Smooth muscle cell (in vitro differentiated cells): ENCODE measurements around the gene DNAJC7. TPM values are rescaled to one million over a fixed set of nuclear protein-coding genes. Genes with fewer than 3 reads are reported as not detected.

Source experiments
- DNase-seq: peaks from one replicate; lab custom pipeline; 2025; ENCODE audit not compliant: unreplicated experiment; lab: John Stamatoyannopoulos, UW
- H2AFZ ChIP-seq: fragments of 200-600 bp; sonication (generic); 2 replicates; pipeline ENCODE4 v1.6.0; 2016; ENCODE audit warnings: antibody characterized with exemption, low read depth, mild to moderate bottlenecking
- H3F3A ChIP-seq: fragments of 200-600 bp; sonication (generic); 2 replicates; pipeline ENCODE4 v1.6.0; 2017; ENCODE audit warnings: antibody characterized with exemption, low read depth
- H3K27ac ChIP-seq: fragments of 200-600 bp; sonication (generic); 2 replicates; pipeline ENCODE4 v1.5.1; 2016; ENCODE audit warnings: low read depth, mild to moderate bottlenecking
- H3K27me3 ChIP-seq: fragments of 200-600 bp; sonication (generic); 2 replicates; pipeline ENCODE4 v1.6.1; 2016; ENCODE audit warnings: low read depth, mild to moderate bottlenecking
- H3K36me3 ChIP-seq: fragments of 200-600 bp; sonication (generic); 2 replicates; pipeline ENCODE4 v1.5.1; 2016; ENCODE audit warnings: low read depth
- H3K4me1 ChIP-seq: fragments of 200-600 bp; sonication (generic); 2 replicates; pipeline ENCODE4 v1.5.1; 2016; ENCODE audit warnings: low read depth
- H3K4me2 ChIP-seq: fragments of 200-600 bp; sonication (generic); 2 replicates; pipeline ENCODE4 v1.6.0; 2016; ENCODE audit warnings: mild to moderate bottlenecking
- H3K4me3 ChIP-seq: fragments of 200-600 bp; sonication (generic); 2 replicates; pipeline ENCODE4 v1.5.1; 2016; ENCODE audit warnings: mild to moderate bottlenecking
- H3K79me2 ChIP-seq: fragments of 200-600 bp; sonication (generic); 2 replicates; pipeline ENCODE4 v1.6.0; 2016; ENCODE audit warnings: low read depth, mild to moderate bottlenecking
- H3K9ac ChIP-seq: fragments of 200-600 bp; sonication (generic); 2 replicates; pipeline ENCODE4 v1.6.0; 2016; ENCODE audit warnings: low read depth
- H3K9me3 ChIP-seq: fragments of 200-600 bp; sonication (generic); replicated peaks from 2 replicates; pipeline ENCODE4 v1.5.1; 2016; ENCODE audit warnings: low read depth
- H4K20me1 ChIP-seq: fragments of 200-600 bp; sonication (generic); 2 replicates; pipeline ENCODE4 v1.6.0; 2016; ENCODE audit warnings: low read depth
- WGBS: methylation state at CpG from one replicate; pipeline ENCODE4 v1.1.7; 2016; ENCODE audit warnings: low lambda C conversion rate; 5-methylcytosine and 5-hydroxymethylcytosine counted together
- polyA plus RNA-seq: library from polyadenylated mRNA; unstranded; fragments of >200 nt; fragmentation: Nextera tagmentation; extraction: Ambion mirVana; gene quantifications from 2 replicates; pipeline ENCODE4 v1.2.1, GENCODE V29; 2016
- total RNA-seq: library from RNA; depleted of rRNA; stranded (reverse); fragments of >200 nt; gene quantifications from 2 replicates; pipeline ENCODE4 v1.2.3, GENCODE V29; 2014
- TF ChIP-seq, protein P1 (sequence below): fragments of 200-600 bp; sonication (generic); IDR thresholded peaks from 2 replicates; pipeline ENCODE4 v1.5.1; 2017; ENCODE audit warnings: borderline replicate concordance, mild to moderate bottlenecking, antibody characterized with exemption; ENCODE audit not compliant: insufficient read depth, poor library complexity, severe bottlenecking

DNAJC7 gene, protein sequence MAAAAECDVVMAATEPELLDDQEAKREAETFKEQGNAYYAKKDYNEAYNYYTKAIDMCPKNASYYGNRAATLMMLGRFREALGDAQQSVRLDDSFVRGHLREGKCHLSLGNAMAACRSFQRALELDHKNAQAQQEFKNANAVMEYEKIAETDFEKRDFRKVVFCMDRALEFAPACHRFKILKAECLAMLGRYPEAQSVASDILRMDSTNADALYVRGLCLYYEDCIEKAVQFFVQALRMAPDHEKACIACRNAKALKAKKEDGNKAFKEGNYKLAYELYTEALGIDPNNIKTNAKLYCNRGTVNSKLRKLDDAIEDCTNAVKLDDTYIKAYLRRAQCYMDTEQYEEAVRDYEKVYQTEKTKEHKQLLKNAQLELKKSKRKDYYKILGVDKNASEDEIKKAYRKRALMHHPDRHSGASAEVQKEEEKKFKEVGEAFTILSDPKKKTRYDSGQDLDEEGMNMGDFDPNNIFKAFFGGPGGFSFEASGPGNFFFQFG
- total RNA-seq (44.5 and 69.5 TPM in 2 replicates), polyA plus RNA-seq (44.7 and 61.5 TPM in 2 replicates)

DNA sequence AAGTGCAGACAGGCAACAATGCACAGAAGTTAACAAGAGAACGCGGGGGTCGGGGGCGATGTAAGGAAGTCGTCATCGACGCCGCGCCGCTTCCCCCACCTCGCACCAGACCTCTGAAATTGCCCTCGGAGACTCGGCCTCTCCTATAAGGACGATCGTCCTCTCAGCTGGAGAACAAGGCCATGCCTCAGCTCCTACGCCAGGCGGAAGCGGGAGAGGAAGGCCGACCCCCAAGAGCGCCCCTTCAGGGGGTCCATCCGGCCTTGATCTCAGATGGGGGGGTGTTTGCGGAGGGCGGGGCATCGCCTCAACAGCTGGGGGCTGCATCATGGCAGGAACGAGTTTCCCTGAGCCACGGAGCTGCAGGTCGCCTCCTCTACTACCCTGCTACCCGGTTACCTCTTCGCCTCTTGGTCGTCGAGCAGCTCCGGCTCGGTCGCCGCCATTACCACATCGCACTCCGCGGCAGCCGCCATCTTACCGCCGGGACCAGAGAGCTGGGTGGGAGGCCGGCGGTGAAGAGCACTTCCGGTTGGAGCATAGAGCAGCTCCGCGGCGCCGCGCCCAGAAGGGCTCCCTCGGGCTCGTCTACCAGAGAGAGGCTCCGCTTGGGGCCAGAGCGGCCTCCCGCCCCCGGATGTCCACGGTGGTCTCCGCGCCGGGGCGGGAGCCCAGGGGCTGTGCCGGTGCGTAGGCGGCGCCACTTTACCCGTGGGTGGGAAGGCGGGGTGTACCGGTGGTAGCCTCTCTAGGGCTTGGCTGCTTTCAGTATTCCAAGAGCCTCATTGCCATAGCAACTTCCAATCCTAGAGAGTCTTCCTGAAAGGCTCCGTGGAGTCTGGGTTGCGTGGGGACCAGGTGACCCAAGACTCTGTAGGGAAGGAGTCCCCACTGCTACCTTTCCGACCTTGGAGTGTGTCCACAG lies at the start of gene DNAJC7:
TSS of gene DNAJC7 (minus strand) at position 499 of the 925 bp plus-strand sequence. CDS start at position 476, 23 bp downstream.
- Histone ChIP-seq H4K20me1 (peaks cover 38% of the 10 kb centered on the region), H3K36me3 (no peaks in the 10 kb centered on the region), H3K4me1 (peaks cover 25% of the 10 kb centered on the region), H3K27ac (peak within 1 kb of the TSS; percentile 97), H3K9ac (peak within 1 kb of the TSS; percentile 99), H3F3A (no peaks in the 10 kb centered on the region), H3K4me3 (peak within 1 kb of the TSS; percentile 89), H2AFZ (peak within 1 kb of the TSS; percentile 65), H3K27me3 (no peaks in the 10 kb centered on the region), H3K9me3 (no peaks in the 10 kb centered on the region), H3K4me2 (peak within 1 kb of the TSS; percentile 97), H3K79me2 (peaks cover 66% of the 10 kb centered on the region)
- DNase-seq: peak; percentile 67
- TF ChIP-seq, protein P1, sequence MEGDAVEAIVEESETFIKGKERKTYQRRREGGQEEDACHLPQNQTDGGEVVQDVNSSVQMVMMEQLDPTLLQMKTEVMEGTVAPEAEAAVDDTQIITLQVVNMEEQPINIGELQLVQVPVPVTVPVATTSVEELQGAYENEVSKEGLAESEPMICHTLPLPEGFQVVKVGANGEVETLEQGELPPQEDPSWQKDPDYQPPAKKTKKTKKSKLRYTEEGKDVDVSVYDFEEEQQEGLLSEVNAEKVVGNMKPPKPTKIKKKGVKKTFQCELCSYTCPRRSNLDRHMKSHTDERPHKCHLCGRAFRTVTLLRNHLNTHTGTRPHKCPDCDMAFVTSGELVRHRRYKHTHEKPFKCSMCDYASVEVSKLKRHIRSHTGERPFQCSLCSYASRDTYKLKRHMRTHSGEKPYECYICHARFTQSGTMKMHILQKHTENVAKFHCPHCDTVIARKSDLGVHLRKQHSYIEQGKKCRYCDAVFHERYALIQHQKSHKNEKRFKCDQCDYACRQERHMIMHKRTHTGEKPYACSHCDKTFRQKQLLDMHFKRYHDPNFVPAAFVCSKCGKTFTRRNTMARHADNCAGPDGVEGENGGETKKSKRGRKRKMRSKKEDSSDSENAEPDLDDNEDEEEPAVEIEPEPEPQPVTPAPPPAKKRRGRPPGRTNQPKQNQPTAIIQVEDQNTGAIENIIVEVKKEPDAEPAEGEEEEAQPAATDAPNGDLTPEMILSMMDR: no peak
- WGBS: 1% methylated on average over 67 of the region's 70 CpGs

DNA sequence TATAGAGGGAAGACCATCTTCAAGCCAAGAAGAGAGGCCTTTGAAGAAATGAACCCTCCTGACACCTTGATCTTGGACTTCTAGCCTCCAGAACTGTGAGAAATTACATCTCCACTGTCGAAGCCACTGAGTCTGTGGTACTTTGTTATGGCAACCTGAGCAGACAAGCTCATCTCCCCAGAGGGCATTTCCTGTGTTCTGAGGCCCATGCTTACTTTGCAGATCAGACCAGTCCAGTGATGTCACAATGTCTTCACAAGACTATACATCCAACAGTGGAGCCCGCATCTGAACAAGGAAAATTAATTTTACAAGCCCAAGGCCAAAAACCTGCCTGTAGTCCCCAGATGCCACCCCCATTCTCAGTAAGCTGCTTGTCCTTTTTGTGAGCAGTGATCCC lies 48.0 kb upstream of the DNAJC7 start:
- TF ChIP-seq, protein P1: no peak
- H4K20me1 ChIP-seq: no peaks in the 10 kb centered on the region
- no peak overlapping the region for H3K4me2 ChIP-seq
- no peaks in the 10 kb centered on the region for H3K9me3 ChIP-seq
- no peaks in the 10 kb centered on the region for H3F3A ChIP-seq
- H3K4me1 ChIP-seq: no peaks in the 10 kb centered on the region
- no peak overlapping the region for H3K27ac ChIP-seq
- H2AFZ ChIP-seq: no peak overlapping the region
- H3K36me3 ChIP-seq: no peaks in the 10 kb centered on the region
- WGBS: 79% methylated on average over 2 of the region's 2 CpGs
- H3K79me2 ChIP-seq: no peaks in the 10 kb centered on the region
- no peak overlapping the region for H3K9ac ChIP-seq
- peaks cover 1% of the 10 kb centered on the region for H3K27me3 ChIP-seq
- H3K4me3 ChIP-seq: no peak overlapping the region
- no peak for DNase-seq

DNA sequence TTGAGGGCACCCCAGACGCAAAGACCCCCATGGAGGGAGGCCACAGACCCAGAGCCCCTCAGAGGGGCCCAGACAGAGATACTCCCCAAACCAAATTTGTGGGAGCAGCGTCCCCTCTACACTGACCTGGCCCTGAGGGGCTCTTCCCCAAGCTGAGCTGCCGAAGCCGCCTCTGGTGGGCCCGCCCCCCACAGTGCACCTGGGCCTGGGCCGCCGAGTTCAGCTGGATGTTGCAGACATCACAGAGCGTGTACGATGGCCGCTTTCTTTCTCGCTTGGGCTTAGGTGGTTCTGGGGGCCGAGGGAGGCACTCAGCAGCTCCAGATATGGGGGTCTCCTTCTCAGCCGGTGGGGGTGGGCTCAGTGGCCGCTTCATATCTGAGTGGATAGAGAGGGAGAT lies 45.4 kb upstream of the DNAJC7 start:
- no peak overlapping the region for H3K4me3 ChIP-seq
- H3F3A ChIP-seq: no peaks in the 10 kb centered on the region
- H3K36me3 ChIP-seq: no peaks in the 10 kb centered on the region
- no peaks in the 10 kb centered on the region for H3K79me2 ChIP-seq
- H3K27ac ChIP-seq: no peak overlapping the region
- DNase-seq: no peak
- no peaks in the 10 kb centered on the region for H3K4me1 ChIP-seq
- WGBS: 98% methylated on average over 14 of the region's 14 CpGs
- H3K27me3 ChIP-seq: no peaks in the 10 kb centered on the region
- H4K20me1 ChIP-seq: no peaks in the 10 kb centered on the region
- no peak overlapping the region for H3K9ac ChIP-seq
- TF ChIP-seq, protein P1: no peak
- H3K4me2 ChIP-seq: no peak overlapping the region
- H3K9me3 ChIP-seq: no peaks in the 10 kb centered on the region
- no peak overlapping the region for H2AFZ ChIP-seq
